Measurements from ENCODE around the gene MRPL58. TPM values are rescaled to one million over a fixed set of nuclear protein-coding genes. Genes with fewer than 3 reads are reported as not detected.

Gene MRPL58
- polyA plus RNA-seq, 4 donors = 26.4 to 29.6 (median 27.7) TPM

- DNase-seq (ENCODE audit: low read depth in 4 of 4, low spot score in 3 of 4) = no peak
Measured at GRCh38 chr17:75068750-75069149, 56.3 kb downstream of the MRPL58 start.

GRCh38 chr17:75069783-75070182 lies 57.3 kb downstream of the MRPL58 start:
- DNase-seq (ENCODE audit: low read depth in 4 of 4, low spot score in 3 of 4) = no peak

Other genes with a start within 250 kb of the MRPL58 start
- 10 to 100 TPM; 41.6 to 47.2 (median 43.9) TPM for gene NAT9, start 236.3 kb upstream of the MRPL58 start, polyA plus RNA-seq (ENCODE audit: insufficient read length in 4 of 4)
- gene GRIN2C, start 152.8 kb upstream of the MRPL58 start, polyA plus RNA-seq (ENCODE audit: insufficient read length in 4 of 4) = under 1 TPM; 0.13 to 0.28 (median 0.22) TPM
- 1 to 10 TPM; 6.6 to 9.8 (median 7.5) TPM for gene FDXR, start 139.7 kb upstream of the MRPL58 start, polyA plus RNA-seq (ENCODE audit: insufficient read length in 4 of 4)
- gene FADS6, start 119.0 kb upstream of the MRPL58 start, polyA plus RNA-seq (ENCODE audit: insufficient read length in 4 of 4) = under 1 TPM; 0.26 to 0.67 (median 0.45) TPM
- gene USH1G, start 89.4 kb upstream of the MRPL58 start, polyA plus RNA-seq (ENCODE audit: insufficient read length in 4 of 4) = under 1 TPM; 0.69 to 0.91 (median 0.74) TPM
- under 1 TPM in 2 of 4 donors, not detected in 2; 0.03 to 0.10 TPM for gene OTOP2, start 88.4 kb upstream of the MRPL58 start, polyA plus RNA-seq (ENCODE audit: insufficient read length in 4 of 4)
- gene OTOP3, start 76.8 kb upstream of the MRPL58 start, polyA plus RNA-seq (ENCODE audit: insufficient read length in 4 of 4) = not detected
- gene HID1, start 39.9 kb upstream of the MRPL58 start, polyA plus RNA-seq (ENCODE audit: insufficient read length in 4 of 4) = 10 to 100 TPM; 12.6 to 16.3 (median 14.7) TPM
- 10 to 100 TPM in 1 of 4 donors, 1 to 10 TPM in 3; 8.5 to 11.2 (median 8.8) TPM for gene CDR2L, start 25.0 kb upstream of the MRPL58 start, polyA plus RNA-seq (ENCODE audit: insufficient read length in 4 of 4)
- 100 to 1,000 TPM; 323 to 364 (median 341) TPM for gene ATP5PD, start 34.3 kb downstream of the MRPL58 start, polyA plus RNA-seq (ENCODE audit: insufficient read length in 4 of 4)
- gene KCTD2, start 34.6 kb downstream of the MRPL58 start, polyA plus RNA-seq (ENCODE audit: insufficient read length in 4 of 4) = 10 to 100 TPM; 32.8 to 35.4 (median 33.8) TPM
- gene SLC16A5, start 75.3 kb downstream of the MRPL58 start, polyA plus RNA-seq (ENCODE audit: insufficient read length in 4 of 4) = 10 to 100 TPM; 24.1 to 32.3 (median 27.8) TPM
- gene ARMC7, start 97.3 kb downstream of the MRPL58 start, polyA plus RNA-seq (ENCODE audit: insufficient read length in 4 of 4) = 10 to 100 TPM; 16.0 to 19.4 (median 18.2) TPM
- 10 to 100 TPM; 46.0 to 72.2 (median 49.5) TPM for gene NT5C, start 119.1 kb downstream of the MRPL58 start, polyA plus RNA-seq (ENCODE audit: insufficient read length in 4 of 4)
- gene JPT1, start 141.8 kb downstream of the MRPL58 start, polyA plus RNA-seq (ENCODE audit: insufficient read length in 4 of 4) = 100 to 1,000 TPM in 1 of 4 donors, 10 to 100 TPM in 3; 84.2 to 116 (median 88.5) TPM
- gene SUMO2, start 170.3 kb downstream of the MRPL58 start, polyA plus RNA-seq (ENCODE audit: insufficient read length in 4 of 4) = 100 to 1,000 TPM; 680 to 843 (median 799) TPM
- 10 to 100 TPM; 59.2 to 65.3 (median 61.4) TPM for gene NUP85, start 193.0 kb downstream of the MRPL58 start, polyA plus RNA-seq (ENCODE audit: insufficient read length in 4 of 4)
- 10 to 100 TPM; 35.7 to 48.9 (median 41.0) TPM for gene GGA3, start 248.9 kb downstream of the MRPL58 start, polyA plus RNA-seq (ENCODE audit: insufficient read length in 4 of 4)
- gene MRPS7, start 249.2 kb downstream of the MRPL58 start, polyA plus RNA-seq (ENCODE audit: insufficient read length in 4 of 4) = 10 to 100 TPM; 72.5 to 80.2 (median 76.1) TPM

All from right renal pelvis (tissue), 4 donors.